Panc1 (cell line): ENCODE measurements around the gene MAP3K21.

Experiments used
- CTCF ChIP-seq: fragments of 450-650 bp; IDR thresholded peaks from 2 replicates; pipeline ENCODE4 v1.5.1; 2017; ENCODE audit warnings: mild to moderate bottlenecking
- POLR2AphosphoS5 ChIP-seq: IDR thresholded peaks from 2 replicates; pipeline ENCODE4 v1.6.1; 2012; ENCODE audit warnings: mild to moderate bottlenecking, low read depth, low read length, moderate library complexity

- TF ChIP-seq CTCF (no peak), POLR2AphosphoS5 (no peak)
These were observed 28.5 kb downstream of the MAP3K21 start for GRCh38 chr1:233355841-233356704.
